GM12892 (cell line): ENCODE measurements around the gene CDCP2.

Experiments used
- POLR2A ChIP-seq: IDR thresholded peaks from 2 replicates; pipeline ENCODE4 v1.6.1; 2011; ENCODE audit warnings: low read depth, low read length, control low read depth
- POLR2AphosphoS5 ChIP-seq: IDR thresholded peaks from 2 replicates; pipeline ENCODE4 v1.6.1; 2011; ENCODE audit warnings: low read depth, low read length, control low read depth
- TAF1 ChIP-seq: IDR thresholded peaks from 2 replicates; pipeline ENCODE4 v1.6.1; 2011; ENCODE audit warnings: low read depth, mild to moderate bottlenecking, control low read depth, low read length, borderline replicate concordance

DNA sequence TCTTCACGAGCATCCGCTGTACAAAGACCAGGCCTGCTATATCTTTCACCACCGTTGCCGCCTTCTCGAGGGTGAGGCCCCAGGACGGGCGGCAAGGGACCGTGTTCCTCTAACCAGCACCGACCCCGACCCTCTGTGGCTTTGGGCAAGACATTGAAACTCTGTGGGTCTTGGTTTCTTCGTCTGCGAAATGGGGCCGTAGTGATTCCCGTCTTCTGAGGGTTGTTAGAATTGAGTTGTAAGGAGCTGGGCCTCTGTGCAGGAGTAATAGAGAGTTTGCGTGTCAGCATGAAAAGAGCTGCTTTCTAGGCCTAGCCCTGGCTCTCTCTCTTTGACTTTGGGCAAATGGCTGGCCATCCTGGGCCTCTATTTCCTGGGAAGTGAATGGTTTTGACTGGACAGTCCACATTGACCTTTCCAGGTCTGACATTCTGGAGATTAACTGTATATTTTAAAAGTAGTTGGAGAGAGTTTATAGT, 47.8 kb upstream of the CDCP2 start:
- TF ChIP-seq POLR2AphosphoS5 (no peak), POLR2A (no peak), TAF1 (no peak)
